Memory B cell (primary cell): Measurements from ENCODE around the gene ATRX.
"Not testable (repeated sequence)": the region's sequence is repeated elsewhere in the genome, so short reads cannot be mapped to it uniquely, and the experiment has no call there.

Experiments used
- ATAC-seq: fragments of 150-1000 bp; cut with Tn5 transposase; 2 replicates; pipeline ENCODE4 v1.10.0; 2021; ENCODE audit warnings: low read depth, mild to moderate bottlenecking, moderate library complexity
- DNase-seq, 2 donors: peaks; one replicate each; pipeline ENCODE4 v3.0.0; 2022; ENCODE audit warnings: low spot score in 2 of 2
- H3K27ac Mint-ChIP-seq: one replicate; pipeline ENCODE4 v1.8.0; 2022; ENCODE audit warnings: mild to moderate bottlenecking, moderate library complexity, mixed read lengths
- H3K27me3 Mint-ChIP-seq: one replicate; pipeline ENCODE4 v1.8.0; 2022; ENCODE audit warnings: mixed read lengths
- H3K36me3 Mint-ChIP-seq: one replicate; pipeline ENCODE4 v1.8.0; 2022; ENCODE audit warnings: mild to moderate bottlenecking, mixed read lengths
- H3K4me1 Mint-ChIP-seq: one replicate; pipeline ENCODE4 v1.8.0; 2022; ENCODE audit warnings: mixed read lengths
- H3K4me3 Mint-ChIP-seq: one replicate; pipeline ENCODE4 v1.8.0; 2022; ENCODE audit warnings: mild to moderate bottlenecking, moderate library complexity, mixed read lengths
- H3K9me3 Mint-ChIP-seq: one replicate; pipeline ENCODE4 v1.8.0; 2022; ENCODE audit warnings: mixed read lengths

Gene ATRX

DNA sequence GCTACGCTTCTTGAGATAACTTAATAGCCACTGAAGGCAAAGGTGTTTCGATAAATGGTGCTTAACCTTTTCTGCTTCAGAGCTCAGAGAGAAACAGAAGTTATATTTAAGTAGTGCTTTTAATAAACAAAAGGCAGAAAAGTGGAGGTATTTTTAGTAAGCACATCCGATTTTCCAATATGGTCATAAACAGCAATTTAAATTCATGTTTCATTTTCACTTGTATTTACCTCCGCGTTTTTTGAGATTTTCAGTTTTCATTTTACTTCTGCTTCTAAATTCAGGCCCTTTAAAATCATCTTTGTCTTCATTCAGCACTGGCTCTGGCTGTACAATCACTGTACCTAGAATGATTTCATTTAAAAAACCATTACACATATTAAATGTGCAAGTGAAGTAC lies 92.4 kb downstream of the ATRX start:
- no peak for DNase-seq
- no peaks in the 10 kb centered on the region for H3K27me3 Mint-ChIP-seq
- H3K27ac Mint-ChIP-seq = peak overlapping the region; percentile 88
- H3K36me3 Mint-ChIP-seq = peaks cover 5% of the 10 kb centered on the region
- H3K4me1 Mint-ChIP-seq = peaks cover 4% of the 10 kb centered on the region
- peak overlapping the region; percentile 28 for H3K4me3 Mint-ChIP-seq
- no peak for ATAC-seq
- no peaks in the 10 kb centered on the region for H3K9me3 Mint-ChIP-seq

GRCh38 chrX:77691916-77692315 lies 94.1 kb downstream of the ATRX start:
- DNase-seq (no peak), ATAC-seq (no peak)
- Mint-ChIP-seq H3K27ac (no peak overlapping the region), H3K27me3 (no peaks in the 10 kb centered on the region), H3K9me3 (no peaks in the 10 kb centered on the region), H3K4me1 (peaks cover 4% of the 10 kb centered on the region), H3K4me3 (no peak overlapping the region), H3K36me3 (peaks cover 9% of the 10 kb centered on the region)

GRCh38 chrX:77689376-77689775 lies 96.6 kb downstream of the ATRX start:
- Mint-ChIP-seq H3K4me3 (no peak overlapping the region), H3K27ac (no peak overlapping the region), H3K9me3 (peaks cover 1% of the 10 kb centered on the region), H3K36me3 (peaks cover 16% of the 10 kb centered on the region), H3K4me1 (peaks cover 4% of the 10 kb centered on the region), H3K27me3 (no peaks in the 10 kb centered on the region)
- no peak for ATAC-seq
- DNase-seq = no peak

GRCh38 chrX:77685683-77686082 lies 100.3 kb downstream of the ATRX start:
- H3K27me3 Mint-ChIP-seq, DNase-seq, H3K4me1 Mint-ChIP-seq, H3K27ac Mint-ChIP-seq, ATAC-seq, H3K4me3 Mint-ChIP-seq, H3K9me3 Mint-ChIP-seq: not testable (repeated sequence)
- peaks cover 32% of the 10 kb centered on the region for H3K36me3 Mint-ChIP-seq

DNA sequence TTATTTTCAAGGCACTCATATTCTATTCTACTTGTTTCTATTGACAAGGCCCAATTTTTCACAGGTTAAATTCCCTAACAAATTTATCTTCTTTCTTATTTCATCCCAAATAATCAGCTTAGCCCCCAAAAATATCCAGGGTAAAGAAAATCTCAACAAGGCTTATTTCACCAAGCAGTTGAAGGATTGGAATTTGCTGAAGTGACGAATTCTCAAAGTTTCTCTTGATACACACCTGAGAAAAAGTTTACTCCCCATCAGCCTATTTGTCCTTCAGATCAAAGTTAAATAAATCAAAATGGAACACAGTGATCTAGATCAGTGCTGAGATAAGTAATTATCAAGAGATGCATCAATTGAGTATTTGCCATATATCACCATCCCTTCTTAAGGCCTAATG lies 106.9 kb downstream of the ATRX start:
- ATAC-seq (no peak), DNase-seq (no peak)
- no peaks in the 10 kb centered on the region for H3K9me3 Mint-ChIP-seq
- H3K36me3 Mint-ChIP-seq = peaks cover 17% of the 10 kb centered on the region
- H3K27me3 Mint-ChIP-seq = no peaks in the 10 kb centered on the region
- peaks cover 4% of the 10 kb centered on the region for H3K4me1 Mint-ChIP-seq
- no peak overlapping the region for H3K27ac Mint-ChIP-seq
- no peak overlapping the region for H3K4me3 Mint-ChIP-seq

DNA sequence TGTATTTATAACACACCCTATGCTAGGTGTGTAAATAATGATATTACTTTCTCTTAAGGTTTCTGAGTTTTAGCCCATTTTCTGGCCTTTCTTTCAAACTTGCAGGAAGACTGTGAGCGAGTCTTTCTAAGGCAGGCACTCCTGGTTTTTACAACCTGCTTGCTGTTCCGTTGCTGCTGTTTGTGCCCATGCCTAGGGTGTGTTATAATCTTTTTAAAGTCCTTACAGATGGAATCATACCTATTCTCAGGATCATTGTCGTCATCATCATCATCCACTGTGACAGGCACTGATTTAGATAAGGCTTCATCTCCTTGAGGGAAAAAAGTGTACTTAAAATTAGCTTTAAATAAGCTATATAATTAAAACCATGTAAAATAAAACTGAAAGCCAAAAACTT lies 110.0 kb downstream of the ATRX start:
- H3K27ac Mint-ChIP-seq = no peak overlapping the region
- no peak for DNase-seq

DNA sequence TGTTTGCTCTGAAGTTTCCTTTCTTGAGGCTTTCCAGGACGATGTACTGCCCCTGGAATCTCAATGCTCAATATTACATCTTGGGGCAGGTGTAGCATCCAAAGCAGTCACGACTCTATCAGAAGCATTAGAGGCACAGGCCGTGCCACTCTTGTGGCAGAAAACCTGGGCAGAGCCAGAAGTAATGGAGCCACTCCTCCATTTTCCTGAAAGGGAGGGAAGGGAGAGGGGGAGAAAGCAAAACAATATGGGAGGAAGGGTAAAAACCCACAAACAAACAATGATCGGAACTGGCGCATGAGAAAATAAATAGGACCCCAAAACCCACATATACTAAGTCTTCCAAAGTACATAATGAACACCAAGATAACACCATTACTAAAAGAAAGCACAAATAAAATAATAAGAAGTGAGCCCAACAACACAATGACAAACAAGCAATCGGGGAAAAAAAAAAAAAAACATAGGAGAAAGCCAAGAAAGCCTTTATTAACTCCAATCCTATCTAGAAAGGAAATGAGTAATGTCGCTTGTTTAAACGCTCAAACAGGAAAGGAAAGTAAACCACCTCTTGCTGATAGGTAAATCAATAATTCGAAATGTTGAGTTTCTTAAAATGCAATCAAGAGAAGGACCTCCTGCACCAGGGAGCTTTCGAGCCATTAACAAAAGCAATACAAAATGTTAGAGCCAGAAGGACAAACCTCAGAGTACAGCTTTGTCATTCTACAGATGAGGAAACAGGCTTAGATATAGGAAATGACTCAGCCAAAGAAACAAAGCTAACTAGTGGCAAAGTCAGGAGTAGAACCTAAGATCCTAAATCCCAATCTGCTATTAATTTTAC lies 117.4 kb downstream of the ATRX start:
- Mint-ChIP-seq H3K27ac (no peak overlapping the region), H3K4me3 (no peak overlapping the region), H3K4me1 (peaks cover 6% of the 10 kb centered on the region), H3K9me3 (no peaks in the 10 kb centered on the region), H3K36me3 (peaks cover 3% of the 10 kb centered on the region), H3K27me3 (no peaks in the 10 kb centered on the region)
- ATAC-seq (no peak), DNase-seq (no peak)

More for the DNA sequence above, 110.0 kb downstream of the ATRX start:
- H3K36me3 Mint-ChIP-seq = peaks cover 2% of the 10 kb centered on the region
- no peak for ATAC-seq
- H3K9me3 Mint-ChIP-seq = no peaks in the 10 kb centered on the region
- no peak overlapping the region for H3K4me3 Mint-ChIP-seq
- peaks cover 3% of the 10 kb centered on the region for H3K4me1 Mint-ChIP-seq
- H3K27me3 Mint-ChIP-seq = no peaks in the 10 kb centered on the region

DNA sequence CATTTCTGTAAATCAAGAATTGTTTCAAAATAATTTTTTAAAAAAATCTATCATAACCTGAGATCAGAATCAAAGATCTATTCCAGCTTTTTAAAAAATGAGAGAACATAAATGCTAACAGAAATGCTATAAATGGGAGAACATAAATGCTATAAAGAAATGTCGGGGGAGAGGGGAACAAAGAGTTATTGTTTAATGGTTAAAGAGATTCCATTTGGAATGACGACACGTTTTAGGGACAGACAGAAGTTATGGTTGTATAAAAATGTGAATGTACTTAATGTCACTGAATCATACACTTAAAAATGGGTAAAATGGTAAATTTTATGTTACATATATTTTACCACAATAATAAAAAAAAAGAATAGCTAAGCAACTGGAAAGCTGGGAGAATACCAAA lies 127.1 kb downstream of the ATRX start:
- ATAC-seq (no peak), DNase-seq (no peak)
- H3K27me3 Mint-ChIP-seq = no peaks in the 10 kb centered on the region
- H3K27ac Mint-ChIP-seq = no peak overlapping the region
- H3K4me1 Mint-ChIP-seq = peaks cover 3% of the 10 kb centered on the region
- H3K36me3 Mint-ChIP-seq = peaks cover 16% of the 10 kb centered on the region
- no peak overlapping the region for H3K4me3 Mint-ChIP-seq
- no peaks in the 10 kb centered on the region for H3K9me3 Mint-ChIP-seq

- H3K4me3 Mint-ChIP-seq = no peak overlapping the region
Measured at GRCh38 chrX:77652095-77652494, 133.9 kb downstream of the ATRX start.

GRCh38 chrX:77640702-77641101 lies 145.3 kb downstream of the ATRX start:
- ATAC-seq (no peak), DNase-seq (no peak)
- Mint-ChIP-seq H3K36me3 (peaks cover 34% of the 10 kb centered on the region), H3K27me3 (no peaks in the 10 kb centered on the region), H3K4me3 (no peak overlapping the region), H3K27ac (peak overlapping the region; percentile 31), H3K4me1 (peaks cover 7% of the 10 kb centered on the region), H3K9me3 (peaks cover 3% of the 10 kb centered on the region)

More at GRCh38 chrX:77652095-77652494, 133.9 kb downstream of the ATRX start:
- DNase-seq = no peak
- Mint-ChIP-seq H3K4me1 (peaks cover 4% of the 10 kb centered on the region), H3K27me3 (no peaks in the 10 kb centered on the region), H3K9me3 (no peaks in the 10 kb centered on the region), H3K27ac (no peak overlapping the region), H3K36me3 (peaks cover 21% of the 10 kb centered on the region)
- ATAC-seq = no peak

- no peak for ATAC-seq
- Mint-ChIP-seq H3K9me3 (peaks cover 3% of the 10 kb centered on the region), H3K4me3 (no peak overlapping the region), H3K27me3 (no peaks in the 10 kb centered on the region), H3K36me3 (peaks cover 35% of the 10 kb centered on the region), H3K4me1 (peaks cover 7% of the 10 kb centered on the region), H3K27ac (peak overlapping the region; percentile 53)
- no peak for DNase-seq
Measured at GRCh38 chrX:77639820-77640219, 146.2 kb downstream of the ATRX start.

GRCh38 chrX:77638397-77638796 lies 147.6 kb downstream of the ATRX start:
- Mint-ChIP-seq H3K9me3 (peaks cover 3% of the 10 kb centered on the region), H3K27me3 (no peaks in the 10 kb centered on the region), H3K27ac (no peak overlapping the region), H3K36me3 (peaks cover 31% of the 10 kb centered on the region), H3K4me3 (no peak overlapping the region), H3K4me1 (peaks cover 7% of the 10 kb centered on the region)
- ATAC-seq (no peak), DNase-seq (no peak)

GRCh38 chrX:77635373-77635772 lies 150.6 kb downstream of the ATRX start:
- ATAC-seq (no peak), DNase-seq (no peak)
- no peaks in the 10 kb centered on the region for H3K27me3 Mint-ChIP-seq
- H3K4me3 Mint-ChIP-seq = no peak overlapping the region
- no peak overlapping the region for H3K27ac Mint-ChIP-seq
- H3K4me1 Mint-ChIP-seq = peaks cover 4% of the 10 kb centered on the region
- peaks cover 2% of the 10 kb centered on the region for H3K9me3 Mint-ChIP-seq
- peaks cover 22% of the 10 kb centered on the region for H3K36me3 Mint-ChIP-seq

DNA sequence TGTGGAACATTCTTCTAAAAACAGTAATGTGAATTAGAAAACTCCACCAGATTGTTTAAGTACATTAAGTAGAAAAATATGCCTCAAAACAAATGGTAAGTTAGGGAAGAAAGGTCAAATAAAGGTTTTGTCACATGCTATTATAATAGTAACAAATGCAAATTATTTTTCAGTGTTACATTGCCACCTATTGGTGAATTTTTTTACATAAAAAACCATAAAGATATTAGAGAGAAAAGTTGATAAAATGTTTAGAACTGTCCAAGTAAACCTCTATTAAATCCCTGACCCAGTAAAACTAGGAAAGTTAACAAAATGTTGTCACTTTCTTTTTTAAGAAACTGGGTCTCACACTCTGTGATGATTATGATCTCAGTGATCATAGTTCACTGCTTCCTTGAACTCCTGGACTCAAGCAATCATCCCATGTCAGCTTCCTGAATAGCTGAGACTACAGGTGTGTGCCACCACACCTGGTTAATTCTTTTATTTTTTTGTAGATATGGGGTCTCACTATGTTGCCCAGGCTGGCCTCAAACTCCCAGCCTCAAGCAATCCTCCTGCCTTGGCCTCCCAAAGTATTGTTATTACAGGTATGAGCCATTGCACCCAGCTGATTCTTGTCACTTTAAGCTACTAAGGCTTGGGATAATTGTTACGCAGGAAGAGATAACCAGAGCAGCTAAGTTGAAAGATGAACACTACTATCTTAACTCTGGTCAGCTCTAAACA lies 157.6 kb downstream of the ATRX start:
- Mint-ChIP-seq H3K4me1 (no peaks in the 10 kb centered on the region), H3K27ac (no peak overlapping the region), H3K9me3 (peaks cover 2% of the 10 kb centered on the region), H3K36me3 (peaks cover 22% of the 10 kb centered on the region), H3K4me3 (no peak overlapping the region), H3K27me3 (no peaks in the 10 kb centered on the region)
- DNase-seq (no peak), ATAC-seq (no peak)
